Neural cell (in vitro differentiated cells): ENCODE results near the gene GPC3. TPM values are rescaled to one million over a fixed set of nuclear protein-coding genes. Genes with fewer than 3 reads are reported as not detected.

Source experiments
- H2AFZ ChIP-seq: fragments of 200-600, 300-800 bp; sonication (generic), shearing (Covaris generic); 2 replicates; pipeline ENCODE4 v1.6.0; 2014; ENCODE audit warnings: low read depth, mild to moderate bottlenecking, antibody characterized with exemption, low read length, moderate library complexity
- H3F3A ChIP-seq: fragments of 200-600 bp; shearing (Covaris generic); 2 replicates; pipeline ENCODE4 v1.6.1; 2016; ENCODE audit warnings: mild to moderate bottlenecking, moderate library complexity, mixed read lengths, antibody characterized with exemption, low read length; ENCODE audit not compliant: insufficient read depth, poor library complexity, severe bottlenecking
- H3K27ac ChIP-seq: fragments of 200-600, 300-800 bp; sonication (generic), shearing (Covaris generic); 2 replicates; pipeline ENCODE4 v1.5.1; 2014; ENCODE audit warnings: mild to moderate bottlenecking, low read length, moderate library complexity
- H3K27me3 ChIP-seq: fragments of 300-800, 200-600 bp; sonication (generic), shearing (Covaris generic); 2 replicates; pipeline ENCODE4 v1.6.0; 2014; ENCODE audit warnings: mild to moderate bottlenecking, low read depth, low read length, moderate library complexity; ENCODE audit not compliant: insufficient read depth
- H3K36me3 ChIP-seq: fragments of 300-800, 200-600 bp; sonication (generic), shearing (Covaris generic); 2 replicates; pipeline ENCODE4 v1.5.1; 2014; ENCODE audit warnings: mild to moderate bottlenecking, antibody characterized with exemption, low read length, moderate library complexity; ENCODE audit not compliant: insufficient read depth
- H3K4me2 ChIP-seq: fragments of 300-800, 200-600 bp; sonication (generic), shearing (Covaris generic); 2 replicates; pipeline ENCODE4 v1.6.0; 2014; ENCODE audit warnings: mild to moderate bottlenecking, low read length
- H3K4me3 ChIP-seq: fragments of 300-800, 200-600 bp; sonication (generic), shearing (Covaris generic); 2 replicates; pipeline ENCODE4 v1.5.1; 2014; ENCODE audit warnings: mild to moderate bottlenecking, low read length, moderate library complexity
- H3K79me2 ChIP-seq: fragments of 200-600 bp; shearing (Covaris generic); replicated peaks from 2 replicates; pipeline ENCODE4 v1.6.0; 2014; ENCODE audit warnings: mild to moderate bottlenecking, low read length, moderate library complexity; ENCODE audit not compliant: insufficient read depth
- H3K9ac ChIP-seq: fragments of 300-800, 200-600 bp; sonication (generic), shearing (Covaris generic); 2 replicates; pipeline ENCODE4 v1.6.1; 2016; ENCODE audit warnings: mild to moderate bottlenecking, low read length, mixed read lengths
- H3K9me2 ChIP-seq: fragments of 200-600 bp; shearing (Covaris generic); 2 replicates; pipeline ENCODE4 v1.6.1; 2016; ENCODE audit warnings: mild to moderate bottlenecking, low read length, mixed read lengths; ENCODE audit not compliant: insufficient read depth
- H3K9me3 ChIP-seq: fragments of 200-600, 300-800 bp; sonication (generic), shearing (Covaris generic); 2 replicates; pipeline ENCODE4 v1.6.1; 2016; ENCODE audit warnings: mild to moderate bottlenecking, mixed run types, low read length, moderate library complexity, mixed read lengths
- H4K20me1 ChIP-seq: fragments of 200-600 bp; shearing (Covaris generic); 2 replicates; pipeline ENCODE4 v1.6.1; 2016; ENCODE audit warnings: mild to moderate bottlenecking, mixed run types; ENCODE audit not compliant: insufficient read depth
- EP300 ChIP-seq: fragments of 450-650 bp; conservative IDR thresholded peaks from 2 replicates; pipeline ENCODE4 v1.6.1; 2014; ENCODE audit warnings: antibody characterized with exemption, mild to moderate bottlenecking, moderate library complexity; ENCODE audit not compliant: poor library complexity, severe bottlenecking
- EZH2 ChIP-seq: fragments of 200-600, 300-800 bp; shearing (Covaris generic), sonication (generic); IDR thresholded peaks from 2 replicates; pipeline ENCODE4 v1.6.1; 2014; ENCODE audit warnings: antibody characterized with exemption, low read length, borderline replicate concordance, mild to moderate bottlenecking; ENCODE audit not compliant: insufficient read depth, poor library complexity, severe bottlenecking
- MXI1 ChIP-seq: fragments of 450-650 bp; conservative IDR thresholded peaks from 2 replicates; pipeline ENCODE4 v1.6.1; 2014; ENCODE audit warnings: antibody characterized with exemption, mild to moderate bottlenecking; ENCODE audit not compliant: poor library complexity, severe bottlenecking
- POLR2AphosphoS5 ChIP-seq: IDR thresholded peaks from 2 replicates; pipeline ENCODE4 v1.6.1; 2012
- RAD21 ChIP-seq: fragments of 450-650 bp; conservative IDR thresholded peaks from 2 replicates; pipeline ENCODE4 v1.6.1; 2014; ENCODE audit warnings: antibody characterized with exemption, mild to moderate bottlenecking, moderate library complexity
- SMC3 ChIP-seq: fragments of 450-650 bp; conservative IDR thresholded peaks from 2 replicates; pipeline ENCODE4 v1.6.1; 2014; ENCODE audit warnings: antibody characterized with exemption, mild to moderate bottlenecking, moderate library complexity; ENCODE audit not compliant: poor library complexity
- TAF1 ChIP-seq: IDR thresholded peaks from 2 replicates; pipeline ENCODE4 v1.6.1; 2012; ENCODE audit warnings: low read depth
- polyA plus RNA-seq: library from polyadenylated mRNA; depleted of rRNA; stranded (reverse); fragments of >200 nt; gene quantifications from 2 replicates; pipeline ENCODE4 v1.2.3, GENCODE V29; 2014
- TF ChIP-seq, protein P1 (sequence below): fragments of 450-650 bp; IDR thresholded peaks from 2 replicates; pipeline ENCODE4 v1.5.1; 2014; ENCODE audit warnings: antibody characterized with exemption, mild to moderate bottlenecking, moderate library complexity; ENCODE audit not compliant: poor library complexity, severe bottlenecking
- TF ChIP-seq, protein P2 (sequence below): IDR thresholded peaks from 2 replicates; pipeline ENCODE4 v1.6.1; 2012; ENCODE audit warnings: borderline replicate concordance

Gene GPC3
- polyA plus RNA-seq, 1 donor from 2014 or later: 2.1 TPM

DNA sequence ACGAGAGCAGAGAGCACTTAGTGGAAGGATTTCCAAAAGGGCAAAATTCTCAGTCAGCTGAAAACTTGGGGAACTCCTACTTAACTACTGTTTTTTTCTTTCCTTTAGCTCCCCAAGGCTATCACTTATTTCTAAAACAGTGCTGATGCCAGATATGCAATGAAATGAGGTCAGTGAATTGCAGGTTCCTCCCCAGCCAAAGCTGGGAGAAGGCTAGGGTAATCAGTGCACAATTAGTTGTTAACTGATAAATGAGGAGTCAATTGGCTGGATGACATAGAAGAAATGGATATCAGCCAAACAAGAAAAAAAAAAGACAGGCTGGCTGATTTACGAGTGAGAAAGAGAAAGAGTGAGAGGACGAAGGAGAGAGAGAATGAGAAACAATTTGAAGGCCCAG, 195.6 kb downstream of the GPC3 start:
- H3K79me2 ChIP-seq: no peaks in the 10 kb centered on the region
- H3K4me2 ChIP-seq: no peak overlapping the region
- no peak overlapping the region for H3K9ac ChIP-seq
- no peak for TF ChIP-seq EP300
- TF ChIP-seq, protein P1, sequence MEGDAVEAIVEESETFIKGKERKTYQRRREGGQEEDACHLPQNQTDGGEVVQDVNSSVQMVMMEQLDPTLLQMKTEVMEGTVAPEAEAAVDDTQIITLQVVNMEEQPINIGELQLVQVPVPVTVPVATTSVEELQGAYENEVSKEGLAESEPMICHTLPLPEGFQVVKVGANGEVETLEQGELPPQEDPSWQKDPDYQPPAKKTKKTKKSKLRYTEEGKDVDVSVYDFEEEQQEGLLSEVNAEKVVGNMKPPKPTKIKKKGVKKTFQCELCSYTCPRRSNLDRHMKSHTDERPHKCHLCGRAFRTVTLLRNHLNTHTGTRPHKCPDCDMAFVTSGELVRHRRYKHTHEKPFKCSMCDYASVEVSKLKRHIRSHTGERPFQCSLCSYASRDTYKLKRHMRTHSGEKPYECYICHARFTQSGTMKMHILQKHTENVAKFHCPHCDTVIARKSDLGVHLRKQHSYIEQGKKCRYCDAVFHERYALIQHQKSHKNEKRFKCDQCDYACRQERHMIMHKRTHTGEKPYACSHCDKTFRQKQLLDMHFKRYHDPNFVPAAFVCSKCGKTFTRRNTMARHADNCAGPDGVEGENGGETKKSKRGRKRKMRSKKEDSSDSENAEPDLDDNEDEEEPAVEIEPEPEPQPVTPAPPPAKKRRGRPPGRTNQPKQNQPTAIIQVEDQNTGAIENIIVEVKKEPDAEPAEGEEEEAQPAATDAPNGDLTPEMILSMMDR: no peak
- TF ChIP-seq MXI1: no peak
- no peak for TF ChIP-seq EZH2
- no peak for TF ChIP-seq SMC3
- no peaks in the 10 kb centered on the region for H4K20me1 ChIP-seq
- H3K27ac ChIP-seq: no peak overlapping the region
- H3K36me3 ChIP-seq: no peaks in the 10 kb centered on the region
- H3K9me2 ChIP-seq: no peaks in the 10 kb centered on the region
- H3K27me3 ChIP-seq: no peaks in the 10 kb centered on the region
- no peak overlapping the region for H2AFZ ChIP-seq
- no peak overlapping the region for H3K4me3 ChIP-seq
- no peaks in the 10 kb centered on the region for H3F3A ChIP-seq
- H3K9me3 ChIP-seq: no peaks in the 10 kb centered on the region

GRCh38 chrX:133786382-133786781, 199.0 kb downstream of the GPC3 start:
- Histone ChIP-seq H3F3A (no peaks in the 10 kb centered on the region), H3K4me2 (no peak overlapping the region), H2AFZ (no peak overlapping the region), H3K27ac (no peak overlapping the region), H3K79me2 (no peaks in the 10 kb centered on the region), H3K36me3 (no peaks in the 10 kb centered on the region), H4K20me1 (no peaks in the 10 kb centered on the region), H3K9me3 (no peaks in the 10 kb centered on the region), H3K9me2 (no peaks in the 10 kb centered on the region), H3K27me3 (no peaks in the 10 kb centered on the region), H3K4me3 (no peak overlapping the region), H3K9ac (no peak overlapping the region)
- TF ChIP-seq MXI1 (no peak), RAD21 (no peak), TAF1 (no peak), POLR2AphosphoS5 (no peak), EZH2 (no peak), EP300 (no peak), SMC3 (no peak)
- TF ChIP-seq, protein P2, sequence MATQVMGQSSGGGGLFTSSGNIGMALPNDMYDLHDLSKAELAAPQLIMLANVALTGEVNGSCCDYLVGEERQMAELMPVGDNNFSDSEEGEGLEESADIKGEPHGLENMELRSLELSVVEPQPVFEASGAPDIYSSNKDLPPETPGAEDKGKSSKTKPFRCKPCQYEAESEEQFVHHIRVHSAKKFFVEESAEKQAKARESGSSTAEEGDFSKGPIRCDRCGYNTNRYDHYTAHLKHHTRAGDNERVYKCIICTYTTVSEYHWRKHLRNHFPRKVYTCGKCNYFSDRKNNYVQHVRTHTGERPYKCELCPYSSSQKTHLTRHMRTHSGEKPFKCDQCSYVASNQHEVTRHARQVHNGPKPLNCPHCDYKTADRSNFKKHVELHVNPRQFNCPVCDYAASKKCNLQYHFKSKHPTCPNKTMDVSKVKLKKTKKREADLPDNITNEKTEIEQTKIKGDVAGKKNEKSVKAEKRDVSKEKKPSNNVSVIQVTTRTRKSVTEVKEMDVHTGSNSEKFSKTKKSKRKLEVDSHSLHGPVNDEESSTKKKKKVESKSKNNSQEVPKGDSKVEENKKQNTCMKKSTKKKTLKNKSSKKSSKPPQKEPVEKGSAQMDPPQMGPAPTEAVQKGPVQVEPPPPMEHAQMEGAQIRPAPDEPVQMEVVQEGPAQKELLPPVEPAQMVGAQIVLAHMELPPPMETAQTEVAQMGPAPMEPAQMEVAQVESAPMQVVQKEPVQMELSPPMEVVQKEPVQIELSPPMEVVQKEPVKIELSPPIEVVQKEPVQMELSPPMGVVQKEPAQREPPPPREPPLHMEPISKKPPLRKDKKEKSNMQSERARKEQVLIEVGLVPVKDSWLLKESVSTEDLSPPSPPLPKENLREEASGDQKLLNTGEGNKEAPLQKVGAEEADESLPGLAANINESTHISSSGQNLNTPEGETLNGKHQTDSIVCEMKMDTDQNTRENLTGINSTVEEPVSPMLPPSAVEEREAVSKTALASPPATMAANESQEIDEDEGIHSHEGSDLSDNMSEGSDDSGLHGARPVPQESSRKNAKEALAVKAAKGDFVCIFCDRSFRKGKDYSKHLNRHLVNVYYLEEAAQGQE: no peak
- TF ChIP-seq, protein P1: no peak
